ELF-1 (cell line): ENCODE measurements around the gene ATP10D.

Experiments used
- DNase-seq: peaks from one replicate; pipeline ENCODE4 v3.0.0-alpha.2; 2016; ENCODE audit warnings: low read depth, low spot score

ATP10D gene

GRCh38 chr4:47485047-47485692 lies at the start of gene ATP10D:
Gene ATP10D, plus strand, starts transcription at chr4:47485275. Its CDS starts 27,266 bp downstream, at chr4:47512541.
- DNase-seq: peak; percentile 95

GRCh38 chr4:47442980-47443379 lies 42.1 kb upstream of the ATP10D start:
- no peak for DNase-seq

- no peak for DNase-seq
Observed at GRCh38 chr4:47444031-47444430, 41.0 kb upstream of the ATP10D start.

GRCh38 chr4:47451657-47452056 lies 33.4 kb upstream of the ATP10D start:
- DNase-seq: no peak

GRCh38 chr4:47462799-47463234 lies 22.3 kb upstream of the ATP10D start:
- DNase-seq: no peak

- DNase-seq: peak; percentile 98
Observed at GRCh38 chr4:47463235-47463956, 21.7 kb upstream of the ATP10D start, which contains the start of gene COMMD8. Gene COMMD8, minus strand, starts transcription at chr4:47463702. Its CDS starts 51 bp downstream, at chr4:47463651.

GRCh38 chr4:47465004-47465403 lies 20.1 kb upstream of the ATP10D start:
- DNase-seq: no peak

DNA sequence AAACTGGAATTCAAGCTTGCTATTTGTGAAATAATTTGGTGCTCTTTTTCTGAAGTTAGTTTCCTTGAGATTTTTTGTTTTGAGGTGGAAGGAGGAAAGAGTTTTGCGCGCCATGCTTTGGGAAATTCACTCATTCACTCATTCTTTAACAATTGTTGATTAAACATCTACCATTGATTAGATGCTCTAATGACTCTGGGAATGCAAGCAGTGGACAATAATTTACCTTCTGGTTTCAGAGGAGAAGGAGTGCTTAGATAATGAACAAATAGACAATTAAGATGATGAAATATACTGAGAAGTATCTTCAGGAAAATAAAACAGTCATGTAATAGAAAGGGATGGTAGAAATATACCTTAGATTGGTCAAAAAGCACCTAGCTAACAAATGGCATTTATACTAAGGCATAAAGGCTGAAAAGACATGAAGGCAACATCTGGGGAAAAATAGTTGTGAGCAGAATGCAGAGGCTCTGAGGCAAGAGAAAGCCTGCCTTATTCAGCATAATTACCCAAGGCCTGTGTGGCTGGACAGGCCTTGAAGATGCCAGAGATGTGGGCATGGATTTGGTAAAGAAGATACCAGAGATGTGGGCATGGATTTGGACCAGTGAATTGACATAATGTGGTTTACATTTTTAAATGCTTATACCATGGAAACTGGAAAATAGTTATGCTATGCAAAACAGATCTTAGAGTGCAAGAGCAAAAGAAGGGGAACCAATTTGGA lies 18.9 kb upstream of the ATP10D start:
- no peak for DNase-seq

- DNase-seq: no peak
Observed at GRCh38 chr4:47468706-47469365, 16.2 kb upstream of the ATP10D start.

GRCh38 chr4:47469951-47470350 lies 15.1 kb upstream of the ATP10D start:
- no peak for DNase-seq

- no peak for DNase-seq
Observed at GRCh38 chr4:47471064-47471463, 14.0 kb upstream of the ATP10D start.

GRCh38 chr4:47471591-47471990 lies 13.5 kb upstream of the ATP10D start:
- no peak for DNase-seq

DNA sequence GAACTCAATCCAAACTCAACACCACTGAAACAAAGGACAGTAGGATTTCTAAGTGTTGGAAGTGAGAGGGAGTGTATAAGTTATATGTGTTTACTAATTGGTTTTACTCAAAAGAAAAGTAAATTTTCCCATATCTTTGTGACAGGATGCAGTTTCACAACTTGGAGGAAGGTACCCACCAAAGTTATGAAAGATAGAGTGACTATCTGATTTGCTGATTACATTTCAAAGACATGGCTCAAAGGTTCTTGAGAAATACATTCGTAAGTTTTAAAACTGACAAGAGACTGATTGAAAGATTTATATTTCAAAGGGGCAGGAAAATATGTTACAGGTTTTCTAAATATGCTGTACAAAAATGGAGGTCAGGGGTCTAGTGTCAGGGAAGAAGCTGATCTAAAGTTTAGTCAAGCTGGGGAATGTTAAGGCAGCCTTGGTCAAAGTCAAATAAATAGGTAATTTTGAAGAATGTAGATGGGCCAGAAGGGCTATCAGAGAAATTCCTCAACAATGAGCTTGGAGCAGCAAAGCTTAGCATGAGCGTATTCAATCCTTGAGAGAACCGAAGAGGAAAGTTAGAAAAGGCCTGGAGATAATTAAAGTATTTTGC lies 11.8 kb upstream of the ATP10D start:
- DNase-seq: no peak

GRCh38 chr4:47474799-47475198 lies 10.3 kb upstream of the ATP10D start:
- DNase-seq: no peak

- no peak for DNase-seq
Observed at GRCh38 chr4:47475411-47475810, 9.7 kb upstream of the ATP10D start.

DNA sequence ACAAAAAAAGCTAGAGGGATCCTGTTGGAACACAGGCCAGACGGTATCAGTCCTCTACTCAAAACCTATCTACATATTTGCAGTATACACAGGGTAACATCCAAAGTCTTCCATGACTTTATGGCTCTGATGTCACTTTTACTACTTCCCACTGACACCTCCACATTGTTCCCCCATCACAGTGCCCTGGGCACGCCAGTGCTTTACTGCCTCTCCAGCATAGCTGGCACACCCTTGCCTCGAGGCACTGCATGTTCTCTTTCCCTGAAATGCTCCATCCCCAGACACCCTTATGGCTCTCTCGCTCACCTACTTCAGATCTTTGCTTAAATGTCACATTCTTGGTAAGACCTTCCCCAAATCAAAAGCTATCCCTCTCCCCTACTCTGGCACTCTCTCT lies 6.3 kb upstream of the ATP10D start:
- peak; percentile 66 for DNase-seq

GRCh38 chr4:47482326-47482725 lies 2.7 kb upstream of the ATP10D start:
- DNase-seq: no peak

- no peak for DNase-seq
Observed at GRCh38 chr4:47483745-47484144, 1.3 kb upstream of the ATP10D start.

DNA sequence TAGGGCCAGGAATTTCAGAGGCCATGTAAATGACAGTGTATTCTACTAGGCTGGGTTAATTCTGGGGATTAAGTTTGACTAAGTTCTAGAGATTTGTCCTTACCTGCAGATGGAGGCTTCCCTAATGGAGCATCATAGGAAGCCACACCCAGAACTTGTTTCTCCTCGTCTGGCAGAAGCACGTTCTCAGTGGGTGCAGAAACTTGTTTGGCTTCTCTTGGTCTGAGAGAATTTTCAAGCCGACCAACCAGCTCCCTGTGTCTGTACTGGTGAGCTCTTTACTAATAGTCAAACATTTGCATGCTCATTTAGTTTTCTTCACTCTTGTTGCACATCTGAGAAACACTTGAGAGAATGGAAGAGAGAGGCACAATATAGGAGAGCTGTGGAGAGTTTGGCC lies 907 bp upstream of the ATP10D start:
- DNase-seq: no peak

DNA sequence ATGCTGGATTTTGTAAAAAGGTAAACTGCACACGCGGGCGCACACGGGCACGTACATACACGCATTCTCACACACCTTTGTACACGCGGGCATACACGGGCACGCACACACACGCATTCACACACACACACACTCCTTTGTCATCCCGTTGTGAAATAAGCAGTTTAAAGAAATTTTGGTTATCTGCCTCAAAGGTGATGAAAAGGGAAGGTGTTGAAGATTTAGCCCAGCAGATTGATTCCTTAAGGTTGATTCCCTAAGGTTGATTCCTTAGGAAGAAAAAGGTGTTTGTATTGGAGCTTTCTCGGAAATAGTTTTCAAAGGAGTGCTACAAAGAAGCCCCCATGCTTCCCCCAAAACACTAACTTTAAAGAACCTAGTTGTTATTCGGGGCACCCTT lies 693 bp downstream of the ATP10D start:
- DNase-seq: no peak

DNA sequence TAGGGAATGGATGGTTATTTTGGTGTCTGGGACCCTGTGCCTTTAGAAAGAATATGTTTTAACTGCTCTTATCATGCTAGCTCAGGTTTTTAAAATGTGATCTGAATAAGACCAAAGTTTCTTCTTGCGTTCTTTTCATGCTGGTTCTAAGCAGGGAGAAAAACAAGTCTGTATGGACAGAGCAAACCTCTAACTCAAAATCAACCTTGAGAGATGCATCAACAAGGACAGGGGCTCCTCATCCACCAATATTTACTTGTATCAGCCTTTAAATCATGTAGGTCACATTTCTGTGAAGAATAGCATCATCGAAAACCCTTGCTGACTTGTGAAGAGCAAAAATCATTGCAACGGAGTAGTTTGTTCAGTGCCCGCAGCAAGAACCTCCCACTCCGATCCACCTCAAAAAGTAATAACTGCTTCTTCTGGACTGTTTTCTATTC lies 1.2 kb downstream of the ATP10D start:
- DNase-seq: no peak
